Bronchial epithelial cell (primary cell): ENCODE measurements around the gene KCNG1. TPM values are rescaled to one million over a fixed set of nuclear protein-coding genes. Genes with fewer than 3 reads are reported as not detected.
A peak's percentile ranks its signal among the peaks of the same experiment; 100 is the strongest.

Experiments used
- DNase-seq: peaks from one replicate; pipeline ENCODE4 v3.0.0-alpha.2; 2010; ENCODE audit warnings: low read depth
- FAIRE-seq: peaks from 2 replicates; lab custom pipeline; 2011; peaks lifted over from hg19 to GRCh38; lab: Jason Lieb, UNC
- H3K27me3 ChIP-seq: 2 replicates; pipeline ENCODE4 v1.5.1; 2011; ENCODE audit warnings: low read length; ENCODE audit not compliant: control insufficient read depth, insufficient read depth
- H3K36me3 ChIP-seq: 2 replicates; pipeline ENCODE4 v1.5.1; 2011; ENCODE audit warnings: low read length; ENCODE audit not compliant: control insufficient read depth, insufficient read depth
- H3K4me3 ChIP-seq: 2 replicates; pipeline ENCODE4 v1.5.1; 2011; ENCODE audit warnings: mild to moderate bottlenecking, low read depth, low read length, control low read depth
- CTCF ChIP-seq: IDR thresholded peaks from 2 replicates; pipeline ENCODE4 v1.5.1; 2011; ENCODE audit warnings: mild to moderate bottlenecking, moderate library complexity, low read length, control low read depth, inconsistent platforms; ENCODE audit not compliant: insufficient read depth, severe bottlenecking
- total RNA-seq: library from RNA; depleted of rRNA; stranded (reverse); fragments of >200 nt; gene quantifications from 2 replicates; pipeline ENCODE4 v1.2.1, GENCODE V29; 2014

KCNG1 gene
- total RNA-seq, 1 donor from 2014 or later: 91.1 TPM

- H3K4me3 ChIP-seq: no peak overlapping the region
- H3K27me3 ChIP-seq: no peaks in the 10 kb centered on the region
- TF ChIP-seq CTCF: peak; percentile 81
- no peak for FAIRE-seq
- H3K36me3 ChIP-seq: no peaks in the 10 kb centered on the region
- DNase-seq: peak; percentile 82
Observed at GRCh38 chr20:50987493-50988210, 35.3 kb downstream of the KCNG1 start.

GRCh38 chr20:50983321-50983720 lies 39.6 kb downstream of the KCNG1 start:
- DNase-seq (no peak), FAIRE-seq (no peak)
- Histone ChIP-seq H3K27me3 (no peaks in the 10 kb centered on the region), H3K4me3 (no peak overlapping the region), H3K36me3 (no peaks in the 10 kb centered on the region)
- TF ChIP-seq CTCF: no peak

GRCh38 chr20:50982363-50982762 lies 40.5 kb downstream of the KCNG1 start:
- no peaks in the 10 kb centered on the region for H3K27me3 ChIP-seq
- no peaks in the 10 kb centered on the region for H3K36me3 ChIP-seq
- no peak for FAIRE-seq
- no peak overlapping the region for H3K4me3 ChIP-seq
- TF ChIP-seq CTCF: no peak
- peak; percentile 88 for DNase-seq

- H3K27me3 ChIP-seq: no peaks in the 10 kb centered on the region
- no peak overlapping the region for H3K4me3 ChIP-seq
- no peak for TF ChIP-seq CTCF
- DNase-seq (no peak), FAIRE-seq (no peak)
- no peaks in the 10 kb centered on the region for H3K36me3 ChIP-seq
Observed at GRCh38 chr20:50981714-50982048, 41.2 kb downstream of the KCNG1 start.

GRCh38 chr20:50980851-50981713 lies 41.8 kb downstream of the KCNG1 start:
- FAIRE-seq (no peak), DNase-seq (peak; percentile 50)

More at GRCh38 chr20:50980851-50981713, 41.8 kb downstream of the KCNG1 start:
- peak; percentile 73 for TF ChIP-seq CTCF
- Histone ChIP-seq H3K36me3 (no peaks in the 10 kb centered on the region), H3K27me3 (no peaks in the 10 kb centered on the region), H3K4me3 (no peak overlapping the region)
